Measurements from ENCODE around the gene ARHGAP6.

- TF ChIP-seq JUN (CRISPR knock-in tag; IDR thresholded peaks at IDR 0.05) (no peak), CHD2 (IDR thresholded peaks at IDR 0.05; ENCODE audit: low read depth, low read length) (no peak), ATF2 (CRISPR knock-in tag; IDR thresholded peaks at IDR 0.05) (no peak), ZFX (CRISPR knock-in tag; IDR thresholded peaks at IDR 0.05; ENCODE audit: low read depth) (no peak), ZFP36 (IDR thresholded peaks at IDR 0.05; ENCODE audit: borderline replicate concordance, low read depth, low read length, partially characterized antibody) (no peak), NFKBIZ (CRISPR knock-in tag; IDR thresholded peaks at IDR 0.05) (no peak), KAT7 (CRISPR knock-in tag; IDR thresholded peaks at IDR 0.05; ENCODE audit: borderline replicate concordance) (no peak), EP300 (IDR thresholded peaks at IDR 0.05; ENCODE audit: low read depth in 2 of 2, low read length in 2 of 2) (no peak), EP300 (CRISPR knock-in tag; IDR thresholded peaks at IDR 0.05; ENCODE audit: borderline replicate concordance) (no peak), MXI1 (IDR thresholded peaks at IDR 0.05; ENCODE audit: borderline replicate concordance, low read depth, low read length) (no peak)
Measured at GRCh38 chrX:11351375-11352295, 314.1 kb downstream of the ARHGAP6 start.

All from HepG2 (cell line).